AG04449 (cell line): Measurements from ENCODE around the gene MAP3K20.
"Not testable (repeated sequence)": the region's sequence is repeated elsewhere in the genome, so short reads cannot be mapped to it uniquely, and the experiment has no call there.

Source experiments
- CTCF ChIA-PET: fragments of 350-600 bp; formaldehyde crosslinking; extraction: SDS; loops from one replicate; lab custom pipeline; 2021; ENCODE audit warnings: antibody characterized with exemption; lab: Yijun Ruan, JAX
- POLR2A ChIA-PET: fragments of 400-600, 350-600 bp; formaldehyde crosslinking; extraction: SDS; loops from one replicate; lab custom pipeline; 2020; ENCODE audit warnings: antibody characterized with exemption, inconsistent platforms; lab: Yijun Ruan, JAX
- DNase-seq: peaks from one replicate; pipeline ENCODE4 v3.0.0-alpha.2; 2010; ENCODE audit warnings: low read depth, low spot score
- H3K4me3 ChIP-seq: 2 replicates; pipeline ENCODE4 v1.5.1; 2011; ENCODE audit warnings: low read depth, mild to moderate bottlenecking, control low read depth, low read length
- TF ChIP-seq, protein P1 (sequence below): IDR thresholded peaks from one replicate; pipeline ENCODE4 v1.5.1; 2011; ENCODE audit warnings: mild to moderate bottlenecking, moderate library complexity, low read length, control low read depth, inconsistent platforms; ENCODE audit not compliant: insufficient read depth; ENCODE audit errors: missing control alignments

The MAP3K20 gene

GRCh38 chr2:173272849-173273248 lies 197.2 kb downstream of the MAP3K20 start:
- TF ChIP-seq, protein P1, sequence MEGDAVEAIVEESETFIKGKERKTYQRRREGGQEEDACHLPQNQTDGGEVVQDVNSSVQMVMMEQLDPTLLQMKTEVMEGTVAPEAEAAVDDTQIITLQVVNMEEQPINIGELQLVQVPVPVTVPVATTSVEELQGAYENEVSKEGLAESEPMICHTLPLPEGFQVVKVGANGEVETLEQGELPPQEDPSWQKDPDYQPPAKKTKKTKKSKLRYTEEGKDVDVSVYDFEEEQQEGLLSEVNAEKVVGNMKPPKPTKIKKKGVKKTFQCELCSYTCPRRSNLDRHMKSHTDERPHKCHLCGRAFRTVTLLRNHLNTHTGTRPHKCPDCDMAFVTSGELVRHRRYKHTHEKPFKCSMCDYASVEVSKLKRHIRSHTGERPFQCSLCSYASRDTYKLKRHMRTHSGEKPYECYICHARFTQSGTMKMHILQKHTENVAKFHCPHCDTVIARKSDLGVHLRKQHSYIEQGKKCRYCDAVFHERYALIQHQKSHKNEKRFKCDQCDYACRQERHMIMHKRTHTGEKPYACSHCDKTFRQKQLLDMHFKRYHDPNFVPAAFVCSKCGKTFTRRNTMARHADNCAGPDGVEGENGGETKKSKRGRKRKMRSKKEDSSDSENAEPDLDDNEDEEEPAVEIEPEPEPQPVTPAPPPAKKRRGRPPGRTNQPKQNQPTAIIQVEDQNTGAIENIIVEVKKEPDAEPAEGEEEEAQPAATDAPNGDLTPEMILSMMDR: no peak
- ChIA-PET POLR2A (no interaction called here), CTCF (no interaction called here)

GRCh38 chr2:173278794-173279526 lies 203.3 kb downstream of the MAP3K20 start:
- POLR2A ChIA-PET: no interaction called here
- TF ChIP-seq, protein P1: no peak
- H3K4me3 ChIP-seq: no peak overlapping the region
- CTCF ChIA-PET: no interaction called here
- no peak for DNase-seq

More at GRCh38 chr2:173272849-173273248, 197.2 kb downstream of the MAP3K20 start:
- DNase-seq: no peak
- H3K4me3 ChIP-seq: no peak overlapping the region

GRCh38 chr2:173279527-173279868 lies 203.9 kb downstream of the MAP3K20 start:
- TF ChIP-seq, protein P1: no peak
- DNase-seq: no peak
- no peak overlapping the region for H3K4me3 ChIP-seq
- POLR2A ChIA-PET: no interaction called here
- CTCF ChIA-PET: interaction anchor here (1.3 kb wide), 1 partner anchor 252 kb away, joined by 5 read pairs; no protein-coding TSS in a partner anchor

GRCh38 chr2:173280853-173281252 lies 205.2 kb downstream of the MAP3K20 start:
- H3K4me3 ChIP-seq: no peak overlapping the region
- TF ChIP-seq, protein P1: no peak
- DNase-seq: no peak
- ChIA-PET POLR2A (interaction anchor here (0.5 kb wide), 1 partner anchor 294 kb away, joined by 3 read pairs; no protein-coding TSS in a partner anchor), CTCF (interaction anchor here (1.3 kb wide), 1 partner anchor 254 kb away, joined by 5 read pairs; no protein-coding TSS in a partner anchor)

DNA sequence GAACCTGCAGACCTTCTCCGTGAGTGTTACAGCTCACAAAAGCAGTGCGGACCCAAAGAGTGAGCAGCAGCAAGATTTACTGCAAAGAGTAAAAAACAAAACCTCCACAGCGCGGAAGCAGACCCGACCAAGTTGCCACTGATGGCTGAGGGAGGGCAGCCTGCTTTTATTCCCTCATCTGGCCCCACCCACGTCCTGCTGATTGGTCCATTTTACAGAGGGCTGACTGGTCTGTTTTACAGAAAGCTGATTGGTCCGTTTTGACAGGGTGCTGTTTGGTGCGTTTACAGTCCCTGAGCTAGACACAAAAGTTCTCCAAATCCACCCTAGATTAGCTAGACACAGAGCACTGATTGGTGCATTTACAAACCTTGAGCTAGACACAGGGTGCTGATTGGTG lies 206.3 kb downstream of the MAP3K20 start:
- POLR2A ChIA-PET, CTCF ChIA-PET, H3K4me3 ChIP-seq, DNase-seq: not testable (repeated sequence)

GRCh38 chr2:173282795-173283545 lies 207.3 kb downstream of the MAP3K20 start:
- H3K4me3 ChIP-seq: no peak overlapping the region
- ChIA-PET POLR2A (no interaction called here), CTCF (interaction anchor here (1.4 kb wide), 1 partner anchor 256 kb away, joined by 3 read pairs; no protein-coding TSS in a partner anchor)
- TF ChIP-seq, protein P1: no peak
- no peak for DNase-seq
